GM19438 (cell line): ENCODE measurements around the gene CBFA2T2.
"Not testable (repeated sequence)": the region's sequence is repeated elsewhere in the genome, so short reads cannot be mapped to it uniquely, and the experiment has no call there.

Source experiments
- ATAC-seq: cut with Tn5 transposase; IDR thresholded peaks from one replicate; pipeline ENCODE4 v1.9.1; 2021; ENCODE audit warnings: low read depth; ENCODE audit not compliant: unreplicated experiment

Gene CBFA2T2

GRCh38 chr20:33470457-33470856 lies 19.4 kb upstream of the CBFA2T2 start:
- no peak for ATAC-seq

- ATAC-seq: no peak
Observed at GRCh38 chr20:33470866-33471265, 19.0 kb upstream of the CBFA2T2 start.

- no peak for ATAC-seq
Observed at GRCh38 chr20:33472868-33473435, 16.9 kb upstream of the CBFA2T2 start.

GRCh38 chr20:33474097-33474873 lies 15.6 kb upstream of the CBFA2T2 start:
- no peak for ATAC-seq

GRCh38 chr20:33474963-33475362 lies 14.9 kb upstream of the CBFA2T2 start:
- ATAC-seq: no peak

DNA sequence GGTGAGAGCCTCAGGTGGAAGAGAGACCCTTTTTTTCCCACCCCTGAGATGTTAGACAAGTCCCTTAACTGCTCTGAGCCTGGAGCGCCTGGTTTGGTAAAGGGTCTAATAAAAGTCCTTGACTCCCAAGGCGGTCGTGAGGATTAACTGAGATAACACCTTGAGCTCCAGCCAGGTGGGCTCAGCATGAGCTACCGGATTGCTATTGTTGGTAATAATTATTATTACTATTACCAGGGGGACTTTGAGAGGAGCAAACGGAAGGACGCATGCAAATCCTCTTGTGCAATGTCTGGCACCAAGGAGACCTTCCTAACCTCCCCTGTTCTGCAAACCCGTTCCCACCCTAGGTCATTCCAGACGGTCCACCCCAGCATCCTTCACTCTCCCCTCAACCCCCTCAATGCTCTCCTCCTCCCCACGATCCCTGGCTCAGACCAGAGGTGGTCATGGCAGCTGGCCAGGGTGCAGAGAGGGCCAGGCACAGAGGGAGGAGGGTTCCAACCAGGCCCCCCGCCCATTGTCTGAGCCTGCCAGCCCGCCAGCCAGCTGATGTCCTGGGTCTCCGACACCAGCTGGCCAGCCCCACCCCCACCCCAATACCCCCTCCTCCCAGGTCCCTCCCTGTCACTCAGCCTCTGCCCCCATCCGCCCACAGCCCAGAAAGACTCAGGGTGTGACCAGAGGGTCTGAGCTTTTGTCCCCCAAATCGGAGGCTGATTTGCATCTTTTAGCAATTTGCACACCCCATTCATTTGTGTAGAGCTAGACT lies 14.3 kb upstream of the CBFA2T2 start:
- ATAC-seq: no peak

DNA sequence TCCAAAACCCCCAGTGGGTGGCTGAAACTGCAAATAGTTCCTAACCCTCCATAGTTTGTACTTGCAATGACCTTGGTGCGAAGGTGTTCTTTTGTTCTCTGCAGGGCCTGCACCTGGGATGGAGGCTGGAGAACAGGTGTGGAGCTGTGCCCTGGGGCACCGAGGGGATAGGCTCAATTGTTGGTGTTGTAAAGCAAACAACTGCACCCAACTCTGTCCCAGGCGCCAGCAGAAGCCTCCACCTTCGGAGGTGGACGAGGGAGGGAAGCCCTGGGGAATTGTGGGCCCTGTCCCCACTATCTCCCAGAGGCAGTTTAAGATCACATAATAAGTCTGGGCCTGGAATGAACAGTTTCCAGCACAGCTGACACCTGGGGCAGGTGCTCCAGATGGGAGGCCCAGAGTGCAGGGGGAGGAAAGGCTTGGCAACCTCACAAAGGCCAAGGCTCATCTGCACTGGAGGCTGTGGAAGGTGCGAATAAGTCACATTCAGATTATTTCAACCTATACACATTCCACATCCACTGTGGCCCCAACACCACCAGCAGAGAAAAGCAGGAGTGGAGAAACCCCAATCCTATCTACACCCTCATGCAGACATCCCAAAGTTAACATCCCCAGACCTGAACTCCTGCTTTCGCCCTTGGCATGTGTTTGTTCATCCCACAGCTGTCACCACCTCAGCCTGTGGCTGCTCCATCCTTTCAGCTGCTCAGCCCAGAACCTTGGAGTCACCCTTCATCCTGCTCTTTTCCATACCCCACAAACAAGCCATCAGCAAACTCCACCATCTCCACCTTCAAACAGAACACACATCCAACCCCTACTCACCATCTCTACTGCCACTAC lies 12.3 kb upstream of the CBFA2T2 start:
- no peak for ATAC-seq

GRCh38 chr20:33480048-33480447 lies 9.8 kb upstream of the CBFA2T2 start:
- no peak for ATAC-seq

DNA sequence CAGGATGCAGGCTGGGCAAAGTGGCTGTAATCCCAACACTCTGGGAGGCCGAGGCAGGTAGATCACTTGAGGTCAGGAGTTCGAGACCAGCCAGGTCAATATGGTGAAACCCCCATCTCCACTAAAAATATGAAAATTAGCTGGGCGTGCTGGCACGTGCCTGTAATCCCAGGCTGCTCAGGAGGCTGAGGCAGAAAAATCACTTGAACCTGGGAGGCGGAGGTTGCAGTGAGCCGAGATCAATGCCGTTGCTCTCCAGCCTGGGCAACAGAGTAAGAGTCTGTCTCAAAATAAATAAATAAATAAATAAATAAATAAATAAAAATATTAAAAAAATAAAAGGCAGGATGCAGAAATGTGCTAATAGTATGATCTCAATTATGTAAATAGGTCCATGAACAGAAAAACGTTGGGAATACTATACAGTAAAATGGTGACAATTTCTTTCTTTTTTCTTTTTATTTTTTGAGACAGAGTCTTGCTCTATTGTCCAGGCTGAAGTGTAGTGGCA lies 8.4 kb upstream of the CBFA2T2 start:
- no peak for ATAC-seq

GRCh38 chr20:33482581-33482980 lies 7.3 kb upstream of the CBFA2T2 start:
- no peak for ATAC-seq

DNA sequence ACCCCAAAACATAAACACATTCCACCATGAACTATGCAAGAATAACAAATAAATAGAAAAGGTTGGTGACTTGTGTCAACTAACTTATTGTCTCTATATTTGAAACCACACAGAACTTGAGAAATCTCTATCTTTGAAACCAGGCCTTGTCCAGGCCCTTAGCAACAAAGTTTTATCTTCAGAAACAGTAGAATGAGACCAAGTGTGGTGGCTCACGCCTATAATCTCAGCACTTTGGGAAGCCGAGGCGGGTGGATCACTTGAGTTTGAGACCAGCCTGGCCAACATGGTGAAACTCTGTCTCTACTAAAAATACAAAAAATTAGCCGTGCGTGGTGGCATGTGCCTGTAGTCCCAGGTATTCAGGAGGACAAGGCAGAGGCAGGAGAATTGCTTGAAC lies 6.7 kb upstream of the CBFA2T2 start:
- ATAC-seq: not testable (repeated sequence)

- no peak for ATAC-seq
Observed at GRCh38 chr20:33488201-33488600, 1.7 kb upstream of the CBFA2T2 start.

- not testable (repeated sequence) for ATAC-seq
Observed at GRCh38 chr20:33488661-33489494, 1.0 kb upstream of the CBFA2T2 start.

DNA sequence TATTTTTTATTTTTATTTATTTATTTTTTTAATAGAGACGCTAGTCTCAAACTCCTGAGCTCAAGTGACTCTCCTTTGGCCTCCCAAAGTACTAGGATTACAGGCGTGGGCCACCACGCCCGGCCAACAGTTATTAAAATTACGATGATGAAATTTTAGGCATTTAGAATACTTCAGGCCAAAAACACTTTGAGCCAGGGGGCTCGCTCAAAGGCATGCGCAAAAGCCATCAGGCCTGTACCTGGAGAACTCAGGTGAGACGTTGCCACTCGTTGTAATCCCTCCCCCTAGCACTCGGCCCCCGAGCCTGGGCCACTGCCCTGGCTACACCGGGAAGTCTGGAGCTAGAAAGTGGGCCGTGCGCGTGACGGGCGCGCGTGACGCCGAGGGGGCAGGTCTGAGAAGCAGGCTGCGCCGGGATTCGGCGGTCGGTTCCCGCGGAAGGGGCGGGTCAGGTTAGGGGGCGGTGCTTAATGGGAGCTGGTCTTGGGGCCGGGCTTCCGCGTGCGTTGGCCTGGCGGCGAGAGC lies 337 bp upstream of the CBFA2T2 start:
- peak; percentile 98 for ATAC-seq

- ATAC-seq: no peak
Observed at GRCh38 chr20:33490934-33491656, 1.2 kb downstream of the CBFA2T2 start.

GRCh38 chr20:33493076-33493766 lies 3.3 kb downstream of the CBFA2T2 start:
- no peak for ATAC-seq

GRCh38 chr20:33496776-33497175 lies 6.9 kb downstream of the CBFA2T2 start:
- not testable (repeated sequence) for ATAC-seq

GRCh38 chr20:33499355-33499754 lies 9.5 kb downstream of the CBFA2T2 start:
- ATAC-seq: no peak
